RWPE2 (cell line): ENCODE results near the gene HSDL1.

Source experiments
- ATAC-seq: fragments of 200-7000 bp; cut with Tn5 transposase; 3 replicates; pipeline ENCODE4 v1.9.1; 2021; ENCODE audit warnings: low read depth
- DNase-seq: peaks from one replicate; pipeline ENCODE4 v3.0.0-alpha.2; 2020; ENCODE audit warnings: low spot score
- H3K27ac ChIP-seq: fragments of 450-650 bp; 2 replicates; pipeline ENCODE4 v1.5.1; 2017; ENCODE audit warnings: mild to moderate bottlenecking; ENCODE audit not compliant: poor library complexity, severe bottlenecking
- H3K27me3 ChIP-seq: fragments of 250-450 bp; sonication (Bioruptor Pico); 2 replicates; pipeline ENCODE4 v1.5.1; 2021; ENCODE audit warnings: mild to moderate bottlenecking, moderate library complexity; ENCODE audit not compliant: insufficient read depth, poor library complexity, severe bottlenecking
- H3K36me3 ChIP-seq: fragments of 250-450 bp; sonication (Bioruptor Pico); 2 replicates; pipeline ENCODE4 v1.5.1; 2020; ENCODE audit warnings: low read depth, mild to moderate bottlenecking, moderate library complexity
- H3K4me1 ChIP-seq: fragments of 250-450 bp; sonication (Bioruptor Pico); 2 replicates; pipeline ENCODE4 v1.5.1; 2021; ENCODE audit warnings: mild to moderate bottlenecking, moderate library complexity; ENCODE audit not compliant: insufficient read depth, poor library complexity, severe bottlenecking
- H3K4me3 ChIP-seq: fragments of 250-450 bp; sonication (Bioruptor Pico); 2 replicates; pipeline ENCODE4 v1.5.1; 2021; ENCODE audit warnings: mild to moderate bottlenecking, moderate library complexity; ENCODE audit not compliant: severe bottlenecking
- H3K9me3 ChIP-seq: fragments of 250-450 bp; sonication (Bioruptor Pico); 2 replicates; pipeline ENCODE4 v1.5.1; 2021; ENCODE audit warnings: mild to moderate bottlenecking, moderate library complexity; ENCODE audit not compliant: severe bottlenecking
- CTCF ChIP-seq: fragments of 450-650 bp; IDR thresholded peaks from one replicate; pipeline ENCODE4 v1.5.1; 2017; ENCODE audit warnings: mild to moderate bottlenecking, moderate library complexity; ENCODE audit not compliant: poor library complexity, severe bottlenecking

The HSDL1 gene

GRCh38 chr16:84138500-84138823, 6.5 kb downstream of the HSDL1 start:
- H3K27me3 ChIP-seq: no peaks in the 10 kb centered on the region
- no peak overlapping the region for H3K27ac ChIP-seq
- ATAC-seq (no peak), DNase-seq (no peak)
- H3K4me3 ChIP-seq: no peak overlapping the region
- TF ChIP-seq CTCF: no peak
- H3K4me1 ChIP-seq: no peaks in the 10 kb centered on the region
- no peaks in the 10 kb centered on the region for H3K9me3 ChIP-seq
- peaks cover 4% of the 10 kb centered on the region; the same call in 1 of the 2 replicates for H3K36me3 ChIP-seq

GRCh38 chr16:84137769-84138357, 7.1 kb downstream of the HSDL1 start:
- Histone ChIP-seq H3K27me3 (no peaks in the 10 kb centered on the region), H3K4me3 (no peak overlapping the region), H3K9me3 (no peaks in the 10 kb centered on the region), H3K4me1 (no peaks in the 10 kb centered on the region), H3K36me3 (peaks cover 4% of the 10 kb centered on the region; the same call in 1 of the 2 replicates), H3K27ac (no peak overlapping the region)
- ATAC-seq (no peak), DNase-seq (no peak)
- no peak for TF ChIP-seq CTCF

GRCh38 chr16:84137287-84137686, 7.7 kb downstream of the HSDL1 start:
- Histone ChIP-seq H3K27me3 (no peaks in the 10 kb centered on the region), H3K9me3 (no peaks in the 10 kb centered on the region), H3K36me3 (peaks cover 4% of the 10 kb centered on the region; the same call in 1 of the 2 replicates), H3K4me1 (no peaks in the 10 kb centered on the region), H3K4me3 (no peak overlapping the region), H3K27ac (no peak overlapping the region)
- no peak for DNase-seq
- TF ChIP-seq CTCF: no peak
- ATAC-seq: no peak

- no peak overlapping the region for H3K4me3 ChIP-seq
- H3K9me3 ChIP-seq: no peaks in the 10 kb centered on the region
- peaks cover 4% of the 10 kb centered on the region; the same call in 1 of the 2 replicates for H3K36me3 ChIP-seq
- no peak for TF ChIP-seq CTCF
- no peak overlapping the region for H3K27ac ChIP-seq
- no peaks in the 10 kb centered on the region for H3K4me1 ChIP-seq
- H3K27me3 ChIP-seq: no peaks in the 10 kb centered on the region
- no peak for ATAC-seq
- no peak for DNase-seq
Measured at GRCh38 chr16:84136331-84137125, 8.4 kb downstream of the HSDL1 start.
